DOHH2 (cell line): Measurements from ENCODE around the gene TRPM5.

Source experiments
- CTCF ChIP-seq: fragments of 200-600 bp; sonication (generic); IDR thresholded peaks from one replicate; pipeline ENCODE4 v1.5.1; 2014; ENCODE audit warnings: antibody characterized with exemption, mild to moderate bottlenecking, low read depth, low read length; ENCODE audit not compliant: poor library complexity, severe bottlenecking
- EZH2phosphoT487 ChIP-seq: fragments of 200-600 bp; sonication (generic); IDR thresholded peaks from 2 replicates; pipeline ENCODE4 v1.6.1; 2017; ENCODE audit warnings: borderline replicate concordance, mild to moderate bottlenecking, antibody characterized with exemption, low read length, moderate library complexity, mixed read lengths

- TF ChIP-seq CTCF: no peak
- TF ChIP-seq EZH2phosphoT487: no peak
Observed at GRCh38 chr11:2427721-2428321, 16.5 kb downstream of the TRPM5 start.
